HG03521 (cell line): Measurements from ENCODE around the gene FAM83C.

ENCODE experiments used
- ATAC-seq: cut with Tn5 transposase; IDR thresholded peaks from one replicate; pipeline ENCODE4 v1.9.1; 2021; ENCODE audit warnings: mild to moderate bottlenecking, moderate library complexity; ENCODE audit not compliant: unreplicated experiment

Gene FAM83C

DNA sequence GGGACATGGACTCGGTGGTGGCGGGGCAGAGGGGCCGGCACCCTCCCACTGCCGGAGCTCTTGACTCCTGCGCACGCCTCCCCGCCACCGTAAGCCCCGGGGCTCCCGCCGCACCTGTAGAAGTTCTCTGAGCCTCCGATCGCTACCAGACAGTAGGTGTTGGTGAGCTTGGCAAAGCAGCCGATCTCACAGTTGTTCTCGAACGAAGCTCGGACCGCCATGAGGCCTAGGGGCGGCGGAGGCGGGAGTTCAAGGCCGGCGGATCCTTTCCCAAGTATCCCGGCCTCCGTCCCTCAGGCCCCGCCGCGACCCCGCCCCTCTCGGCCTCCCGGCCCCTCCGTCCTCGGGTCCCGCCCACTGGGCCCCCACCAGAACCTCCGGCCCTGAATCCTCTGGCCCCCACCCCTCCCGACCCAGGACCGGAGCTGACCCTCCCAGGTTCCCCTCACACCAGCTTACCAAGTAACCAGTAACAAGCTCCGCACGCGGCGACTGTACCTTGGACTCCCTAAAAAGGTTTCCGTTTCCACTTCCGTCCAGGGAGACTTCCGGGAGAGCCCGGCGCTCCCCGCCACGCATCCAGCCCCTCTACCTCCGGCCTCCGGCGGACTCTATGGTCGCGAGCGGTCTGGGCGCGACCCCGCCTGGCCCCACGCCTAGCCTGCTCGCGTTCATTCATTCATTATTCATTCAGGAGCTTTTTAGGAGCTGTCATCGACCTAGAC lies 7.8 kb downstream of the FAM83C start, which contains the start of gene EIF6:
EIF6 (minus strand) TSS at position 506 of the 725 bp plus-strand sequence; CDS start at position 221, 285 bp downstream.
- peak; percentile 48 for ATAC-seq

DNA sequence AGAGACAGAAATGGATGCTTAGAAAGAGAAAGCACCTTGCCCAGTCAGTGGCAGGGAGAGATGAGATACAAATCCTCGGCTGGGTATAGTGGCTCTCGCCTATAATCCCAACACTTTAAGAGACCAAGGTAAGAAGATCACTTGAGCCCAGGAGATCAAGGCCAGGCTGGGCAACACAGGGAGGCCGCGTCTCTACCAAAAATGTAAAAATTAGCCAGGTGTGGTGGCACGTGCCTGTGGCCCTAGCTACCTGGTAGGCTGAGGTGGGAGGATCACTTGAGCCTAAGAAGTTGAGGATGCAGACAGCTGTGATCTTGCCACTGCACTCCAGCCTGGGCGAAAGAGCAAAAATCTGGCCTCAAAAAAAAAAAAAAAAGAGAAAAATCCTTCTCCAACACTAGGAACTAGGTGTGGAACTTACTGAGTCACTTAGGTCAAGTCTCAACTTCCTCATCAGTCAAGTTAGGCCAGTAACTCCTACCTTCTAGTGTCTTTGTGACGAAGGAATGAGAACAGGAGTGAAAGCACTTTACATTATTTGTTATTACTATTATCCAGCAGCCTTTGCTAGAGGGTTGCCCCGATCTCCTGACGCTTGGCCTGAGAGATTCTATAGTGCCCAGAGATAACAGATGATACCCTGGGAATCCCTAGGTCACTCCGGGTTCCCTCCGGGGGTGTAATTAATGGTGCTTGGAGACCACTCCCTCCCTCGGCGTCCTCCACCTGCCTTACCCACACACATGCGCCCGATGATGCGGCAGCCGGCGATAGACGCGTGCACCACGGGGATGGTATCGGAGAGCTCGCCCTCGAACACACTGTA lies 8.6 kb downstream of the FAM83C start:
- peak; percentile 32 for ATAC-seq

DNA sequence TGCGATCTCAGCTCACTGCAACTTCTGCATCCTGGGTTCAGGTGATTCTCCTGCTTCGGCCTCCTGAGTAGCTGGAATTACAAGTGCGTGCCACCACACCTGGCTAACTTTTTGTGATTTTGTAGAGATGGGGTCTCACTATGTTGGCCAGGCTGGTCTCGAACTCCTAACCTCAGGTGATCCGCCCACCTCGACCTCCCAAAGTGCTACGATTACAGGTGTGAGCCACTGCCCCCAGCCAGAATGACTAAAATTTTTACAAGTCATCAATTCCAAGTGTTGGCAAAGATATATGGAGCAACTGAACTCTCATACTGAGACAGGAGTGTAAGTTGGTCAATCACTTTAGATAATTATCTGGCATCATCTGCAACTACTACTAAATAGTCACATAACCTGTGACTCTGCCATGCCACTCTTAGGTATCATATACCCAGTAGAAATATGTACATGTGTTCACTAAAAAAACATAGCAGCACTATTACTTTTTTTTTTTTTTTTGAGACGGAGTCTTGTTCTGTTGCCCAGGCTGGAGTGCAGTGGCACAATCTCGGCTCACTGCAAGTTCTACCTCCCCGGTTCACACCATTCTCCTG lies 10.6 kb downstream of the FAM83C start:
- no peak for ATAC-seq

DNA sequence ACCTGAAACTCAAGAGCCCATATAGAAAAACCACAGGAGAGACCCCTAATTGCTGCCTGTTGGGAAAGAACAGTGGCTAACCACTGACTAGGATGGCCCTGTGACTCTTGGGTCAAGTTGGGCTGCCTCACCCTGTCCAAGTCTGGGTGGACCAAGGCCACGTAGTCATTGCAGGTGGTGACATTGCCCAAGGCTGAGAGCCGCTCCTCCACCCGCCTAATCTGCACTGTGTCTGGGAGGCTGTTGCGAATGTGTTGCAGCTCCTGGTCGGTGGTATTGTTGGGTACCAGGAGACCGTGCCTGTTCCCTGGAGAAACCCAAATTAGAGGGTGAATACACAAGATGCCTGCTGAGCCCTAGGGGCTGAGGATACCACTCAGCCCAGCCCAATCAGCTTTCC lies 11.7 kb downstream of the FAM83C start:
- no peak for ATAC-seq

DNA sequence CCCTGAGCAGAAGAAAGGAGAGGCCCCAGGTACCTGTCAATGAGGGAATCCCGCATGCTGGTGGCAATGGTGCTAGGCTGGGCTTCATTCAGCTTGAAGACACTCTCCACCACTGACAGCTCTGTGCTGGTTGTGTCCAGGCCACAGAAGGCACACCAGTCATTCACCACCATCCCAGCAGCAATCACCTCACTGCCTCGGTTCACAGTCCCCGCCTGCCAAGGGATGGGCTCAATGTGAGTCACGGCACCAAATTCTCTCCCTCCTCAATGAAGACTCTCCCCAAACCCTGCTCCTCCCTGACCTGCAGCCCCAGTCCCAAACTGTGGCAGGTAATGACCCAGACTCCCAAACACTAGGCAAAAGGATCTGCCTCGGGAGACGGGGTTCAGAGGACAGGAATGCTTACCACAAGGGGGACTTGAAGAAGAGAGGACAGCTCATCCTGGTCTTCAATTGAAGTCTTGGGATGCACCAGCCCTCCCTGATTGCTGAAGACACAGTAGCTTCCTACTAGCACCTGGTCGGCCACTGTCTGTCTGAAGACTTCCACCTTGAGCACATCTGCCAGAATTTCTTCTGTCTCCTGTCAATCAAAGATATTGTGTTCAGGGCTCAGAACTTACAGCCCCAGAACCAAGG lies 12.6 kb downstream of the FAM83C start:
- no peak for ATAC-seq

DNA sequence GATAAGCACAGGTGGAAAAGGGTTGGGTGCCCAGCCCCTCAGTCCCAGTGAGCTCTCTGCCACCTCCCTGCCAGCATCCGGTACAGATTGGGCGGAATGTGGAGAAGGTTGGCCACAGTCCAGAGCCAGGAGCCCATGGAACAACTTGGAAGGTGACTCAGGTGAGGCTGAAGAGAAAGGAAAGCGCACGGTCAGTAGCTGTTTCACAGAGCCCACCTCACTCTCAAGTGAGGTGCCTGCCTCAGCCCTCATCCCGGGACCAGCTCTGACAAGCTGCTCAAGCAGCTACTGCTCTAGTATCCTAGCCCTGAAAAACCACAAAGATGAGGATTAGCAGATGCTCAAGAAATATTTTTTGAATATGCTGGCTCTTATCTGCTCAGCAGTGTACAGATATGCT lies 13.2 kb downstream of the FAM83C start:
- no peak for ATAC-seq

DNA sequence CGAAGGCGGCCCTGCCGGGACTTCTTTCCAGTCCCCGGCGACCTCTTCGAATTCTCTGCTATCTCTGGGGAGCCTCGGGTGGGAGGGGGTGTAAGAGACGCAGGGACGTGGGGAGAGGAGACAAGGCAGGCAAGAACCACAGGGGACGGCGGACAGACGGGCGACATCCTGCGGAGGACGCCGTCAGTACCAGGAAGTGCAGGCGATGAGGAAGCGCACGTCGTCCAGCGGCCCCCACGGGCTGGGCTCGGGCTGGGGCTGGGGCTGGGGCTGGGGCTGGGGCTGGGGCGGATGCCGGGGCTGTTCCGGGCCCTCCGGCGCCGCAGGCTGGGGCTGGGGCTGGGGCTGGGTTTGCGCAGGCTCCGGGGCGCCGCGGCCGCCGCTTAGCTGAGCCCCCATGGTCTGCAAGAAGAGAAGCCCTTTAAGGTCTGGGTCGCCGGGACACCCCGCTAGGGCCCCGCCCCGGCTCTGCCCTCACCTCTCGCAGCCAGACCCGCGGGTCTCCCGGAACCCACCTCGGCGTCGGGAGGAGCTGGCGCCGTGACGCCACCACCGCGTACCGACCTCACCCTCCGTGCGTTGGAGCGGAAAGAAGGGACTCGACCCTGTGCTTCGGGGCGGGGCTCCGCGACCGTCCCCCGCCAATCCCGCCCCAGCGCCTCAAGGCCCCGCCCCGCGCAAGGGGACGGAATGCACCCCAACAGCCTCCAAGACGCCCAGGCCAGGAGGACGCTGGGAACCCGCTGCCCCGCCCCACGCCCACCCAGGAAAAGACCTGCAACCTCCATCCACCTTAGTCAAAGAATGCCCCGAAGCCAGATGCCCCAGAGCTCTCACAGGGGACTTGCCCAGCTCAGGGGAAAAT lies 14.5 kb downstream of the FAM83C start, which contains the start of gene MMP24OS:
MMP24OS (minus strand) TSS at position 592 of the 865 bp plus-strand sequence; CDS start at position 399, 193 bp downstream.
- peak; percentile 70 for ATAC-seq

DNA sequence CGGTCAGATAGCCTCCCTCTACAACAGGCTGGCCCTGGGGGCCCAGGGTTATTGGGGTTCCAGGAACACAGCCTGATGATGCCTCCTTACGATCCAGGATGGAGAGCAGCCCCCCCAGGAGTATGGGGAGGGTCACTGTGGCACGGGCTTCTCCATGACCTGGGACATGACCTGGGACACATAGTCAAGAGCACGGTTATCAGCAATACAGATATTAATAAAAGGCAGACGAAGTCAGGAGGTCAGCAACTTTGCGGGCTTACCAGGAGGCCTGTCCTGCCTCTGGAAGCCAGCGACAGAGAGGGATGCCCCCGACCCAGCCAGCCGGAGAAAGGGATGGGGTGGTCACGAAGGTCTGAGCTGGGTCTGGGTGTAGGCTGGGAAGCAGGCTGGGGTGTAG lies 15.1 kb downstream of the FAM83C start:
- ATAC-seq = no peak

DNA sequence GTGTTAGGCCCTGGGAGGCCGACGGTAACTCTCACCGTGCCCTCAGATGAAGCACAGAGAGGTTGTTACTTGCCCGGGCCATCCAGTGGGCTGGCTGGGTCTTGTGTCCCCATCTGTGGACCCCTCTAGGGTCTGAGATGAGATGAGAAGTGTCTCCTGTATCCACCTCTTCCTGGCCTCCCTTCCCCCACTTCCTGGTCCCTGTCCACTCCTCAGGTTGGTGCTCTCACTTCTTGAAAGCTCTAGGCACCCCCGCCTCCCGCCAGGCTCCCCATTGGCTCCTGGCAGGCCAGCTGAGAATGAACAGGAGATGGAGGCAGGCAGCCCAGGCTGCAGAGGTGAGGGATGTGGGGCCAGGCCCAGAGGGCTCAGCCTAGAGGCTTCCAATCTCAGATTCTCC lies 15.8 kb downstream of the FAM83C start:
- ATAC-seq = no peak

DNA sequence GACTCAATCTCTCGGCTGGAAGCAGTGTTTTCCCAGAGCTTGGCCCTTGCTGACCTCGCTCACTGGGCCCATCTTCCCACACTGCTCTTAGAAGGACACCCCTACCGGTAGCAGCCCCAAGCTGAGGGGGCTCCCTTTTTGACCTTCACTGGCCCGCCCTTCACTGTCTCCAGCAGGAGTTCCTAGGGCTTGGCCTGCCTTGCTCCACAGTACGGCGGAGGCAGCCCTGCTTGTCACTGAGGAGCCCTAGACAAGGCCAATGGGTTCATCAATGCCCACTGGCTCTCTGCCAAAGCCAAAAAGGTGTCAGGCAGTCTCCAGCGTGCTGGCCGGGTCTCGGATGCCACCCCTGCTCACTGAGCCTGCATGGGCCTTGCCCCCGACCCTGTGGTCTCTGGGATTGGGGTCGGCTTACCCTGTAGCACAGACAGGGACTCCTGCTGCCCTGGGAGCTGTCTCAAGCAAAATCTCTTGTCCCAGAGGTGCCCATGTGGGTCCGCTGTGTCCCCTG lies 16.4 kb downstream of the FAM83C start:
- ATAC-seq = no peak

DNA sequence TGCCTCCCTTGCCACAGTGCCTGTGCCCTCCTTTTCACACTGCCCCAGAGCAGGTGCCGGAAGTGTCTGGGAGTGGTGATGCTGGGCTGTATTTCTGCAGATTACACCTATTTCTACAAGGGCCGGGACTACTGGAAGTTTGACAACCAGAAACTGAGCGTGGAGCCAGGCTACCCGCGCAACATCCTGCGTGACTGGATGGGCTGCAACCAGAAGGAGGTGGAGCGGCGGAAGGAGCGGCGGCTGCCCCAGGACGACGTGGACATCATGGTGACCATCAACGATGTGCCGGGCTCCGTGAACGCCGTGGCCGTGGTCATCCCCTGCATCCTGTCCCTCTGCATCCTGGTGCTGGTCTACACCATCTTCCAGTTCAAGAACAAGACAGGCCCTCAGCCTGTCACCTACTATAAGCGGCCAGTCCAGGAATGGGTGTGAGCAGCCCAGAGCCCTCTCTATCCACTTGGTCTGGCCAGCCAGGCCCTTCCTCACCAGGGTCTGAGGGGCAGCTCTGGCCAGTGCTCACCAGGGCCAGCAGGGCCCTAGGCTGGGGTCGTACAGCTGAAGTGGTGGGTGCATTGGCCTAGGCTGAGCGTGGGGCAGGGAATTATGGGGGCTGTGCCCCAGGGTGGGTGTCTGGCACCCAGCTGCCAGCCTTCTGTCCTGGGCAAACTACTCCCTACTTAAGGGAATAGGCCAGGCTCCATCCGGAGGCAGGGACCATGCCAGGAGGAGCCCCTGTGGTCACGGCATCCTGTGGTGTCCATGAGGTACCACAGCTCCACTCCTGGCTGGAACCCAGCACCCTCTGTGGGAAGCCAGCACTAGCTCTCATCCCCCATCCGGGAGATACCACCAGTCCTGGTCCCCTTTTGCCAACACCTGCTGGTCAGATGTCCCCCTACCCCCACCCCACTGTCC lies 17.8 kb downstream of the FAM83C start:
- ATAC-seq = no peak

DNA sequence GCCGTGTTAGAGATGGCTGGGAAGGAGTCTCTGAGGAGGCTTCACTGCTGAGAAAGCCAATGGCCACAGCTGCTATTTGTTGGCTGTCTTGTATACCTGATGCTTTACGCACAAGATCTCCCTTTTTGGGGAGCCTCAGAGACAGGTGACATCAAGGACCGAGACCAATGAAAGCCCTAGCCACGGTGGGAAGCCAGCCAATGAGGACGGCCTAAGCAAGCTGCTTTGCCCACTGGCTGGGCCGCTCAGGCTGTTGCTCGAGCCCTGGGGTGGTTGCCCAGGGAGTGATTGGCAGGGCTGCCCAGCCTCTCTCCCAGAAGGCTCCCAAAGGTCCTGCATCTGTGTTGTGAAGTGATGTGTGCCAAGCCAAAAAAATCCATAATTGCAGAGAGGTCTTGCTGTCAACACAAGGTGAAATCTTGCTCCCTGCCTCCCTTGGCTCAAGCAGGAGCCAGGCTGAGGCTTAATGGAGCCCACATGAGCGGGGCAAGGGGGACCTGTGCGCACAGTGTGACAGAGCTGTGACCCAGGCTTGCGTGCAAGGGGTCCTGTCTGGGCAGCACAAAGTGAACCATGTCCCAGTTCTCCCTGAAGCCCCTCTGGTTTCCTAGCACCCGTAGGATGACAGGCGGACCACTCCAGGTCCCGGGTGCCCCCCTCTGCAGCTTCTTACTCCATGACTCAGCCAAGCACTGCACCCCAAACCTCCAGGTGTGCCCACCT lies 18.6 kb downstream of the FAM83C start:
- no peak for ATAC-seq

DNA sequence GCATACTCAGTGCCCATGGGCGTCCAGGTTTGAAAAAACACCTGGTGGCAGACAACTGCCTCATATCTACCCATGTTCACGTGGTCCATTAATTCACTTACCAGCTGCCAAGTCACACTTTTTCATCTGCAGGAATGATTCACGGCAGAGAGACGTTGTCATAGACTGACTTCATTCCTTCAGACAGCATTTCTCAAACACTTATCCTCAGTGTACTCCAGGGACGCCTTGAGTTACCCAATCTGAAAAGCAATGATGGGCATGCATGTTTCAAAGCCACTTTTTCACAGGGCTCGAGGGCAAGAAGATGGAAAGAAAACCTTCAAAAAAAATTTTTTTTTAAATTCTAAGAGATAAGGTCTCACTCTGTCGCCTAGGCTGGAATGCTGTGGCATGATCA lies 20.3 kb downstream of the FAM83C start:
- ATAC-seq = no peak

DNA sequence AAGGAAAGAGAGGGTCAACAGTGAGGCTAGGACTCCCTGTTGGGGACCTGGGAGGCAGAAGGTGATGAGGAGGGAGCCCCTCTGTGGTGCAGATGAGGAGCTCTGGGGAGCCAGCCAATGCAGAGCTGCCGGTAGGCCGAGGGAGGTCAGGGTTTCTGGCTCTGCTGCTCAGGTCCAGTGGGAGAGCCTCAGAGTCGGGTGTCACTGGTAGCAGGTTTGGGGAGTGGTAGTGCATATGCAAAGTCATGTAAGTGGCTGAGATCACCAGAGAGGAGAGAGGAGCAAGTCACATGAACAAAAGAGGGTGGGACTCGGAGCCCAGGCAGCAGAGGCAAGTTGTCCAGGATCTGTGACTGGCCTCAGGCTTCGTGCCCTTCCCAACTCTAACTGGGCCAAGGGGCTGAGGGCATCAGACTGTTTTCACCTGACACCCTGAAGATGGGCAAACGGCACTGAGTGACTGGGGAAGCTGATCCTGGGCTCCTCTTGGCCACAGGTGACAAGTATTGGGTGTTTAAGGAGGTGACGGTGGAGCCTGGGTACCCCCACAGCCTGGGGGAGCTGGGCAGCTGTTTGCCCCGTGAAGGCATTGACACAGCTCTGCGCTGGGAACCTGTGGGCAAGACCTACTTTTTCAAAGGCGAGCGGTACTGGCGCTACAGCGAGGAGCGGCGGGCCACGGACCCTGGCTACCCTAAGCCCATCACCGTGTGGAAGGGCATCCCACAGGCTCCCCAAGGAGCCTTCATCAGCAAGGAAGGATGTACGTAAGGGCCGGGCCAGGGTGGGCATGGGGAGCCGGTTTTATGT lies 20.9 kb downstream of the FAM83C start:
- ATAC-seq = no peak

DNA sequence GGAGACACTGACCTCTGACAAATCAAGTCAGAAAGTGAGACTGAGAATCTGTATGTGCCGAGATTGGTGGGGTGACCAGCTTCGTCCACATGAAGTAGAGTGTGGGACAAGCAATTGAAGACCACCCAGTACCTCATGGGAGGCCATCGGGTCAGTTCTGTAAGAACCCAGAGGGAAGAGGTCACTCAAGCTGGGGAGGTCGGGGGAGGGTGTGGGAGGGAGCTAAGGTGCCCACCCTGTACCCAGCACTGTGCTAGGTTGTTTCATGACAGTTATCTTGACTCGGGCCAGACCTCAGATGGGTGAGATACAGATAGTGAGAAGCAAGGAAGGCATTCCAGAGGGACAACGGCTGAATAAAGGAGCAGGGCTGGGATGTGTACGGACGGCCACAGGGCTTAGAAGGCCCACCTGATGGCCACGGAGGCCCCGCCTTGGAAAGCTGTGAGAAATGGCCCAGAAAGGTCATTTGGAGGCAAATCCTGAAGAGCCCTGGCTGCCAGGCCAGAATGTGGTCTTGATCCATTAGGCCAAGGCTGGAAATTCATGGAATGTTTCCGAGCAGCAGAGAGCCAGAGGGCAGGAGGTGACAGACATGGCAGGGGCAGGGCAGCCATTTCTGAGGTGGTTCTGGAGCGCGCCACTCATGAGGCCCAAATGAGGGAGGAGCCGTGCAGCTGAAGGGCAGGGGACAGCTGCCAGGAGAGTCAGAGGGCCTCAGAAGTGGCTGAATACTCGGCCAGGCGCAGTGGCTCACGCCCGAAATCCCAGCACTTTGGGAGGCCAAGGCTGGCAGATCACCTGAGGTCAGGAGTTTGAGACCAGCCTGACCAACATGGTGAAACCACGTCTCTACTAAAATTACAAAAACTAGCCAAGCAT lies 22.0 kb downstream of the FAM83C start:
- ATAC-seq = no peak

DNA sequence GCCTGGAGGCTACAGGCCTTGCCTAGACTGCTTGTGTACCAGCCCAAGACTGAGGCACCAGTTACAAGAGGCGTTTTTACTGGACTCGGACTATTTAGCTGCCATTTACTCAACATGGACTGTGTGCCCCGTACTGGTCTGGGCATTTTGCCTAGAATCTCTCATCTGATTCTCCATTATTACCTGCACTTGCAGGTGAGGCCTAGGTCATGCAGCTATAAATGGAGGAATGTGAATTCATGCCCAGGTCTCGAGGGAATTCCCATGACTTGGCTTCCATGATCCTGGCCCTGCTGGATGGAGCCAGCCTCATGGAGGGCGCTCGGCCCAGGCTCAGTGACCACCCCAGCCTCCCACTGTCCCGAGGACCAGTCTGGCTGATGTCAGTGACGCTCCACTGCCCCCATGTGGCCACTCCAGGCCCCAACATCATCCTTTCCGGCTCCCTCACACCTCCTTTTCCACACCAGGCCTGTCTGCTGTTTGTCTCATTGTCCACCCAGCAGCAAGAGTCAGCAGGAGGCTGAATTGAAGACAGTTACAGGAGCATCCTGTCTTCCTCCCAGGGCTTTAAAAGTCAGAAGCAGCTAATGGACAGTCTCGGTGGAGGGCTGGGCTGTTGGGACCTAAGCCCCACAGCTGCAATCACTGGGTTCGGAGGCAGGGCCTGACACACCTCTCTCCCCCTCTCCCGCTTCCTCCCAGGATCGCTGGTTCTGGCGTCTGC lies 23.0 kb downstream of the FAM83C start:
- no peak for ATAC-seq
